ENCODE data around the gene RSU1. TPM values are rescaled to one million over a fixed set of nuclear protein-coding genes. Genes with fewer than 3 reads are reported as not detected.

Gene RSU1
- total RNA-seq, 1 donor from 2014 or later: 142 TPM

DNA sequence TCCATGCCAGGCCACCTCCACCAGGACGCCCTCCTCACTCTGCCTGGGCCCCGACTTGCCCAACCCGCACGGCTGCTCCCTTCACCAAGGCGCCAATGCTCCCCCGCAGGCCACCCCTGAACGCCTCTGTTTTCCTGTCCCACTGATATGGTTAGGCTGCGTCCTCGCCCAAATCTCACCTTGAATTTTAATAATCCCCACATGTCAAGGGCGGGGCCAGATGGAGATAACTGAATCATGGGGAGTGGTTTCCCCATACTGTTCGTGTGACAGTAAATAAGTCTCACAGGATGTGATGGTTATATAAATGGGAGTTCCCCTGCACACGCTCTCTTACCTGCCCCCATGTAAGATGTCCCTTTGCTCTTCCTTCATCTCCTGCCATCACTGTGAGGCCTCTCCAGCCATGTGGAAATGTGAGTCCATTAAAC, 29.8 kb downstream of the RSU1 start:
- H3K27me3 Mint-ChIP-seq (ENCODE audit: low read depth, unreplicated experiment): no peaks in the 10 kb centered on the region
- FAIRE-seq (no peak), DNase-seq (ENCODE audit: low read depth) (no peak)
- H3K9me3 ChIP-seq (ENCODE audit: insufficient read depth, low read depth, low read length): no peaks in the 10 kb centered on the region
- no peaks in the 10 kb centered on the region for H3K27me3 ChIP-seq (ENCODE audit: insufficient read depth, low read length)
- no peak overlapping the region for H3K9ac ChIP-seq (ENCODE audit: low read length)
- H3K27ac ChIP-seq (ENCODE audit: low read depth, low read length): no peak overlapping the region
- H3K4me2 ChIP-seq (ENCODE audit: low read length): no peak overlapping the region
- H3K9me3 Mint-ChIP-seq (ENCODE audit: unreplicated experiment): no peaks in the 10 kb centered on the region
- H3K4me3 ChIP-seq (ENCODE audit: insufficient read depth, low read depth, low read length): no peak overlapping the region
- H3K36me3 Mint-ChIP-seq (ENCODE audit: low read depth, unreplicated experiment): peaks cover 28% of the 10 kb centered on the region
- no peak overlapping the region for H3K4me3 Mint-ChIP-seq (ENCODE audit: unreplicated experiment)
- no peak for TF ChIP-seq EZH2 (IDR thresholded peaks at IDR 0.05; ENCODE audit: insufficient read depth, low read length)
- TF ChIP-seq, protein P1, sequence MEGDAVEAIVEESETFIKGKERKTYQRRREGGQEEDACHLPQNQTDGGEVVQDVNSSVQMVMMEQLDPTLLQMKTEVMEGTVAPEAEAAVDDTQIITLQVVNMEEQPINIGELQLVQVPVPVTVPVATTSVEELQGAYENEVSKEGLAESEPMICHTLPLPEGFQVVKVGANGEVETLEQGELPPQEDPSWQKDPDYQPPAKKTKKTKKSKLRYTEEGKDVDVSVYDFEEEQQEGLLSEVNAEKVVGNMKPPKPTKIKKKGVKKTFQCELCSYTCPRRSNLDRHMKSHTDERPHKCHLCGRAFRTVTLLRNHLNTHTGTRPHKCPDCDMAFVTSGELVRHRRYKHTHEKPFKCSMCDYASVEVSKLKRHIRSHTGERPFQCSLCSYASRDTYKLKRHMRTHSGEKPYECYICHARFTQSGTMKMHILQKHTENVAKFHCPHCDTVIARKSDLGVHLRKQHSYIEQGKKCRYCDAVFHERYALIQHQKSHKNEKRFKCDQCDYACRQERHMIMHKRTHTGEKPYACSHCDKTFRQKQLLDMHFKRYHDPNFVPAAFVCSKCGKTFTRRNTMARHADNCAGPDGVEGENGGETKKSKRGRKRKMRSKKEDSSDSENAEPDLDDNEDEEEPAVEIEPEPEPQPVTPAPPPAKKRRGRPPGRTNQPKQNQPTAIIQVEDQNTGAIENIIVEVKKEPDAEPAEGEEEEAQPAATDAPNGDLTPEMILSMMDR (IDR thresholded peaks at IDR 0.05; ENCODE audit: insufficient read depth, low read depth, low read length): no peak
- H2AFZ ChIP-seq (ENCODE audit: low read depth, low read length): no peak overlapping the region
- peaks cover 25% of the 10 kb centered on the region for H3K4me1 Mint-ChIP-seq (ENCODE audit: low read depth, unreplicated experiment)
- no peak overlapping the region for H3K27ac Mint-ChIP-seq (ENCODE audit: unreplicated experiment)
- H3K79me2 ChIP-seq (ENCODE audit: insufficient read depth, low read length): peaks cover 92% of the 10 kb centered on the region
- peaks cover 93% of the 10 kb centered on the region for H4K20me1 ChIP-seq (ENCODE audit: insufficient read depth, low read length)
- H3K4me1 ChIP-seq (ENCODE audit: insufficient read depth, low read length): peaks cover under 1% of the 10 kb centered on the region
- no peaks in the 10 kb centered on the region for H3K36me3 ChIP-seq (ENCODE audit: insufficient read depth, low read length)

DNA sequence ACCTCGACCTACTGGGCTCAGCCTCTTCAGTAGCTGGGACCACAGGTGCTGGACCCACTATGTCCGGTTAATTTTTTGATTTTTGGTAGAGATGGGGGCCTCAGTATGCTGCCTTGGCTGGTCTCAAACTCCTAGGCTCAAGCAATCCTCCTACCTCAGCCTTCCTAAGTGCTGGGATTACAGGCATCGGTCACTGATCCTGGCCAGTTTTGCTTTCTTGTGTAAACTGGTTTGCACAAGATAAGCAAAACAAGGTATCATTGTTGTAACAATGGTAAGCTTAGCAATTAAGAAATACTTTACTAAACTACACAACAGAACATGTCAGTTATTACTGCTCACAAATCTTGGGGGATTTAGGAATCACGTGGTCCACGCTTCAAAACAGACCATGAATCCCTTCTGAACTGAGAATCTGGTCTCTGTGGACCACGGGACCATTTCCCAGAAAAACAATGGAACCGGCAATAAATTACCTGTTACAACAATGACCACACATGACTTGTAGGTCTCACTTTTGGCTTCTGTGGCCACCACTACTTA, 36.8 kb downstream of the RSU1 start:
- H4K20me1 ChIP-seq (ENCODE audit: insufficient read depth, low read length): peaks cover 84% of the 10 kb centered on the region
- Mint-ChIP-seq H3K27me3 (ENCODE audit: low read depth, unreplicated experiment) (no peaks in the 10 kb centered on the region), H3K4me1 (ENCODE audit: low read depth, unreplicated experiment) (peaks cover 6% of the 10 kb centered on the region), H3K27ac (ENCODE audit: unreplicated experiment) (no peak overlapping the region), H3K9me3 (ENCODE audit: unreplicated experiment) (no peaks in the 10 kb centered on the region), H3K36me3 (ENCODE audit: low read depth, unreplicated experiment) (peaks cover 9% of the 10 kb centered on the region), H3K4me3 (ENCODE audit: unreplicated experiment) (no peak overlapping the region)
- no peak overlapping the region for H2AFZ ChIP-seq (ENCODE audit: low read depth, low read length)
- no peaks in the 10 kb centered on the region for H3K9me3 ChIP-seq (ENCODE audit: insufficient read depth, low read depth, low read length)
- DNase-seq (ENCODE audit: low read depth): no peak
- H3K36me3 ChIP-seq (ENCODE audit: insufficient read depth, low read length): peaks cover 3% of the 10 kb centered on the region
- H3K4me2 ChIP-seq (ENCODE audit: low read length): no peak overlapping the region
- no peak overlapping the region for H3K4me3 ChIP-seq (ENCODE audit: insufficient read depth, low read depth, low read length)
- H3K4me1 ChIP-seq (ENCODE audit: insufficient read depth, low read length): peaks cover 5% of the 10 kb centered on the region
- no peaks in the 10 kb centered on the region for H3K27me3 ChIP-seq (ENCODE audit: insufficient read depth, low read length)
- FAIRE-seq: no peak
- H3K27ac ChIP-seq (ENCODE audit: low read depth, low read length): no peak overlapping the region
- peaks cover 45% of the 10 kb centered on the region for H3K79me2 ChIP-seq (ENCODE audit: insufficient read depth, low read length)
- no peak overlapping the region for H3K9ac ChIP-seq (ENCODE audit: low read length)
- TF ChIP-seq, protein P1 (IDR thresholded peaks at IDR 0.05; ENCODE audit: insufficient read depth, low read depth, low read length): no peak
- no peak for TF ChIP-seq EZH2 (IDR thresholded peaks at IDR 0.05; ENCODE audit: insufficient read depth, low read length)

DNA sequence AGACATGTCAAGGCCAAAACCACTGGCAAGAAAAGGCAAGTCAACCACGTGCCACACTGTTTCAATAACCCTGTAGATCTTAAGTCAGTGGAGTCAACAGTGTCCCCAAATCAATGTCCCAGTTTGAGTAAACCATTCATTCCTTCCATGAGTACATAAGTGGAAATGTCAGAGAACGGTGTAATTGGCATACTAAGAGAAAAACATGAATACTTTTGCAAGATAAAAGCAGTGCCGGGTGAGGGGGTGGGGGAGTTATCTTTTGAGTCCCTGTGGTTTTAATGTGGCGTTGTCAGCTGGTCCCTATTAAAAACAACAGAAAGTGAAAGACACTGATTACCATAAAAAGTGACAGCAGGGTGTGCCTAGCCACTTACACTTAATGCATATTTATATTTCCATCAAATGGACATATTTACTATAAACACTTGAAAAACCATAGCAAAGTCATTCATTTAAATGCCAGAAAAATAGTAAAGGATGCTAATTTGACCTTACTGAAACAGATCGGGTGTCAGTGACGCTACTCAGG, 37.8 kb downstream of the RSU1 start:
- no peak for FAIRE-seq
- H3K9me3 Mint-ChIP-seq (ENCODE audit: unreplicated experiment): no peaks in the 10 kb centered on the region
- Histone ChIP-seq H2AFZ (ENCODE audit: low read depth, low read length) (no peak overlapping the region), H3K36me3 (ENCODE audit: insufficient read depth, low read length) (peaks cover 3% of the 10 kb centered on the region), H3K4me3 (ENCODE audit: insufficient read depth, low read depth, low read length) (no peak overlapping the region), H3K4me2 (ENCODE audit: low read length) (no peak overlapping the region), H4K20me1 (ENCODE audit: insufficient read depth, low read length) (peaks cover 87% of the 10 kb centered on the region), H3K4me1 (ENCODE audit: insufficient read depth, low read length) (peaks cover 5% of the 10 kb centered on the region), H3K79me2 (ENCODE audit: insufficient read depth, low read length) (peaks cover 46% of the 10 kb centered on the region), H3K9me3 (ENCODE audit: insufficient read depth, low read depth, low read length) (no peaks in the 10 kb centered on the region), H3K27me3 (ENCODE audit: insufficient read depth, low read length) (no peaks in the 10 kb centered on the region), H3K27ac (ENCODE audit: low read depth, low read length) (no peak overlapping the region), H3K9ac (ENCODE audit: low read length) (no peak overlapping the region)
- H3K36me3 Mint-ChIP-seq (ENCODE audit: low read depth, unreplicated experiment): peaks cover 6% of the 10 kb centered on the region
- TF ChIP-seq EZH2 (IDR thresholded peaks at IDR 0.05; ENCODE audit: insufficient read depth, low read length): no peak
- TF ChIP-seq, protein P1 (IDR thresholded peaks at IDR 0.05; ENCODE audit: insufficient read depth, low read depth, low read length): no peak
- DNase-seq (ENCODE audit: low read depth): no peak
- no peak overlapping the region for H3K27ac Mint-ChIP-seq (ENCODE audit: unreplicated experiment)
- H3K4me3 Mint-ChIP-seq (ENCODE audit: unreplicated experiment): no peak overlapping the region
- no peaks in the 10 kb centered on the region for H3K27me3 Mint-ChIP-seq (ENCODE audit: low read depth, unreplicated experiment)
- peaks cover 6% of the 10 kb centered on the region for H3K4me1 Mint-ChIP-seq (ENCODE audit: low read depth, unreplicated experiment)

Data from astrocyte (in vitro differentiated cells and primary cell).